LNCaP clone FGC (cell line): ENCODE measurements around the gene MYL6B.

Experiments
- DNase-seq: peaks from one replicate; pipeline ENCODE4 v3.0.0-alpha.2; 2011; ENCODE audit warnings: low read depth
- H3K4me3 ChIP-seq: 2 replicates; pipeline ENCODE4 v1.5.1; 2011; ENCODE audit warnings: mild to moderate bottlenecking, low read depth, low read length, control low read depth
- TF ChIP-seq, protein P1 (sequence below): IDR thresholded peaks from 2 replicates; pipeline ENCODE4 v1.5.1; 2012; ENCODE audit warnings: mild to moderate bottlenecking; ENCODE audit not compliant: control insufficient read depth, insufficient read depth; ENCODE audit errors: extremely low read depth

The MYL6B gene

DNA sequence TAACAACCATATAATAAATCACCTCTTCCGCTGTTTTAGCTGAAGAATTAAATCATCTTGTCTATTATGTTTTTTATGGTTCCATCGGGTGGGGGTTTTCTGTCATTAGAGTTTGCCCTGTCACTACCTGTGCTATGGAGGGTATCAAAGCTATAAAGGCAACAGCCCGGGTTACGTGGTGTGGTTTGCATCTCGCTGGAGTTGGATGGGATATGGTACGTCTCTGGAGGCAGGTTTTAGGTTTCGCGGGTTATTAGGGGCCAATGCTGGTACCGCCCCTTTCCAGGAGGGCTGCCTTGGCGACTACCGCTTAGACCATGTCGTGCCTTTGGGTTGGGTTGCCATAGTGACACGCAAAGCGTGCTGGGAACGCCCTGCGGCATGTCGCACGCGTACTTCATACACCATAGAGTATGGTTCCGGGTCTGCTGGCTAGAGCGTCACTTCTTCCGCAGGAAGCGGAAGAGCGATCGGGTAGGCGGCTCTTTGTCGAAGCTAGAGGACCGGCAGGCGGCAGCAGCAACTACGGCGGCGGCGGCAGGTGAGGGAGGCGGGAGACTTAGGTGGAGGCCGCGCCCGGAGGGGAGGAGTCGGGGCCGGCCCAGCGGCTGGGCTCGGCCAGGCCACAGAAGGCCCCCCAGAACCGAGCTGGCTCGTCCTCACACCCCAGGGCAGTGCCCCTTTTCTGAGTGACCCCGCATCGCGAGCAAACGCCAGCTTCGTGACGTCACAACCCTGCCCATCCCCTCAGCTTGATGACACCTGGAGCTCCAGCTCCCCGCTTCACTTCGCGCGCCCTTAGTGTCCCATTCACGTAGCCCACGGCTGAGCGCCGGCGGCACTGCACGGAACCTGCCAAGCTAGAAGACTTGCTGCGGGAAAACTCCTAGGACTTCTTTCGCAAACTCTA, 34.4 kb upstream of the MYL6B start, which contains the start of gene ZC3H10:
TSS of gene ZC3H10 (plus strand) at position 489 of the 910 bp plus-strand sequence. CDS start 2,297 bp downstream, outside the sequence.
- peak within 1 kb of the TSS; percentile 96 for H3K4me3 ChIP-seq
- DNase-seq = peak; percentile 100
- TF ChIP-seq, protein P1, sequence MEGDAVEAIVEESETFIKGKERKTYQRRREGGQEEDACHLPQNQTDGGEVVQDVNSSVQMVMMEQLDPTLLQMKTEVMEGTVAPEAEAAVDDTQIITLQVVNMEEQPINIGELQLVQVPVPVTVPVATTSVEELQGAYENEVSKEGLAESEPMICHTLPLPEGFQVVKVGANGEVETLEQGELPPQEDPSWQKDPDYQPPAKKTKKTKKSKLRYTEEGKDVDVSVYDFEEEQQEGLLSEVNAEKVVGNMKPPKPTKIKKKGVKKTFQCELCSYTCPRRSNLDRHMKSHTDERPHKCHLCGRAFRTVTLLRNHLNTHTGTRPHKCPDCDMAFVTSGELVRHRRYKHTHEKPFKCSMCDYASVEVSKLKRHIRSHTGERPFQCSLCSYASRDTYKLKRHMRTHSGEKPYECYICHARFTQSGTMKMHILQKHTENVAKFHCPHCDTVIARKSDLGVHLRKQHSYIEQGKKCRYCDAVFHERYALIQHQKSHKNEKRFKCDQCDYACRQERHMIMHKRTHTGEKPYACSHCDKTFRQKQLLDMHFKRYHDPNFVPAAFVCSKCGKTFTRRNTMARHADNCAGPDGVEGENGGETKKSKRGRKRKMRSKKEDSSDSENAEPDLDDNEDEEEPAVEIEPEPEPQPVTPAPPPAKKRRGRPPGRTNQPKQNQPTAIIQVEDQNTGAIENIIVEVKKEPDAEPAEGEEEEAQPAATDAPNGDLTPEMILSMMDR = peak; percentile 68

DNA sequence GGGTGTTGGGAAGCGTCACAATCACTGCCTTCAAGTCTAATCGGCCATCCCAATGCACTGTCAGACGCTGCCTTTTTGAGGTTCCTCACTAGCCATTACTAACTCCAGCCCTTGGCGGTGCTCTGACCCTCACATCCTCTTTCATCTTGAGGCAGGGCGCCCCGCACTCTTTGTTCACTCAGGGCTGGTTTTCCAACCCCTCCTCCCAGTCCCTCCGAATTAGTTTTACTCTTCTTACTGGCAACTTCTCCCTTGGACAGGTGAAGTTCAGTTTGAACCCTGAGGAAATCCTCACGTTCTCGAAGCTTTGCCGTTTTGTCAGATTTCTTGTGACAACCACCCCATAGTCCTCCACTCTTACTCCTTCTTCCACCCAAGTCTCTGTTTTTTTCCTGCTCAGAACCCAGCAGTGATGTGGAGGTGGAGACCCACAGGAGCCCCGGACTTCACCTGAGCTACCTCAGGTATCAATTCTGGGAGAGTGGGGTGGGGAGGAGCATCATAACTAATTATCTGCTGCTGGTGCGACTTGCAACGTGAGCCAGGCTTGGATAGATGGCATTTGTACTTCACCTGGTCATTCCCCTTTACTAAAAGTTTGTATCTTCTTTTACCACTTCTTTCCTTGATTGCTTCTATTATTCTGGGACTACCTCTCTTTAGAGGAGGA, 33.6 kb upstream of the MYL6B start:
- TF ChIP-seq, protein P1 = no peak
- DNase-seq = no peak
- peak overlapping the region; percentile 96 for H3K4me3 ChIP-seq

DNA sequence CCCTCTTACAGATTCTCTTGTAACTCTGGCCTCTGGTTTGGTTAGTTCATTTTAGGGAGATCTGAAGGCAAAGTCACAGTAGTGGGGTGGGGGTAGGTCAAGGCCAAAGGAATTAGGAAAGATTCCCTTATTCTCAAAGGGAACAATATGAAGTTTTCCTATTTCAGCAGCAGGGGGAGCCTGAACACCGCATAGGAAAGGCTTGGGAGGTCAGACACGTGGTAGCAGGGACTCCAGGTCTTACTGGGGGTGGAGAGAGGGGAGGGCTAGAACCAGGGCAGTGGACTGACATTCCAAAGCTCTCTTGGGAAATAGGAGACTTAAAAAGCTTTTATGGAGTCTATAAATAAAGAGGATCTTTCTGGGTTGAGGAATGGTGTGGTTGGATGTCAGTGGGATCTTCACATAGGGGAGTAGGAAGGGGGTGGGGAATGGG, 33.0 kb upstream of the MYL6B start:
- peak overlapping the region; percentile 96 for H3K4me3 ChIP-seq
- TF ChIP-seq, protein P1 = peak; percentile 82
- peak; percentile 74 for DNase-seq

DNA sequence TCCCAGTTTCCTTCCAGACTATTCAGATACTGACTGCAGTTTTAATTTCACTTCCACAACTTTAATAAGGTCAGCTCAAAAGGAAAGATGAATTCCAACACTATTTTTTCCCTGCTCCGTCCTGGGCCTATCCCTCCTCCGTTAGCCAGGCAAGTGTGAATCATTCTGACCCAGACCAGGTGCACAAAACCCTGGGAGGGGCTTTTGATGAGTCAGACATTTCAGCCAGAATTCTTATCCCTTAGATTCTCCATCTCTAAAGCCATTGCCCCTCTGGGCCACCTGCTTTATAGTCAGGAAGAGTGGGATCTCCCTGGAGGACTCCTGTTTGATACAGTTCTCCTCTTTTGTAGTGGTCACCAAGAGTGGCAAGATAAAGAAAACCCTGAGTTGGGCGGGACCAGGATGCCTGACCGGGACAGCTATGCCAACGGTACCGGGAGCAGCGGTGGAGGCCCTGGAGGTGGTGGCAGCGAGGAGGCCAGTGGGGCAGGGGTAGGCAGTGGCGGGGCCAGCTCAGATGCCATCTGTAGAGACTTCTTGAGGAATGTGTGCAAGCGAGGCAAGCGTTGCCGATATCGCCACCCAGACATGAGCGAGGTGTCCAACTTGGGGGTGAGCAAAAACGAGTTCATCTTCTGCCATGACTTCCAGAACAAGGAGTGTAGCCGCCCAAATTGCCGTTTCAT, 32.1 kb upstream of the MYL6B start:
- TF ChIP-seq, protein P1 = no peak
- H3K4me3 ChIP-seq = no peak overlapping the region
- no peak for DNase-seq

DNA sequence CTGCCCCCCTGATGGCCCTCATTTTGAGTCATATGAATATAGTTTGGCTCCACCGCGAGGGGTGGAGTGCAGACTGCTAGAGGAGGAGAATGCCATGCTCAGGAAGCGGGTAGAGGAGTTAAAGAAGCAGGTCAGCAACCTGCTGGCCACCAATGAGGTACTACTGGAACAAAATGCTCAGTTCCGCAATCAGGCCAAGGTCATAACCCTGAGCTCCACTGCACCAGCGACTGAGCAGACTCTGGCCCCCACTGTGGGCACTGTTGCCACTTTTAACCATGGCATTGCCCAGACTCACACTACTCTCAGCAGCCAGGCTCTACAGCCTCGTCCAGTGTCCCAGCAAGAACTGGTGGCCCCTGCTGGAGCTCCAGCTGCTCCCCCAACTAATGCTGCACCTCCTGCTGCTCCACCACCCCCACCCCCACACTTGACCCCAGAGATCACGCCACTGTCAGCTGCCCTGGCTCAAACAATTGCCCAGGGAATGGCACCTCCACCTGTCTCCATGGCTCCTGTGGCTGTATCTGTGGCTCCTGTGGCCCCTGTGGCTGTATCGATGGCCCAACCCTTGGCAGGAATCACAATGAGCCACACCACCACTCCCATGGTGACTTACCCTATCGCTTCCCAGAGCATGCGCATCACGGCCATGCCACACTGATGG, 31.1 kb upstream of the MYL6B start:
- DNase-seq = no peak
- H3K4me3 ChIP-seq = no peak overlapping the region
- TF ChIP-seq, protein P1 = no peak

DNA sequence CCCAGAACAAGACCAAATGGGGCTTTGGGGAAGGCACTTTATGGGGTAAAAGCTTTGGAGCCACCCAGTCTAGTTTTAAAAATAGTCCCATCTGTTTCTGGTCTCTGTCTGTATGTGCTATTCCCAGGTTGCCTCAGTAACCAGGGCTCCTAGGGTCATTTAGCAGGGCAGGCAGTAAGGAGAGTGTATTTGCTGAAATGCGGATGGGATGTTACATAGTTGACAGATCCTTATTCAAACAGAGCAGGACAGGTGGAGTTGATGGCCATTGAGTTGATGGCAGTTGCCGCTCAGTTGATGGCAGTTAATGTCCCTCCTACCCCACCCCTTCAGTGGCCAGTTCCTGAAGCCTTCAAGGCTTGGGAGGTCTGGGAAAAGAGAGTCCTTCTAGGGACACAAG, 29.8 kb upstream of the MYL6B start:
- TF ChIP-seq, protein P1 = no peak
- no peak for DNase-seq
- H3K4me3 ChIP-seq = no peak overlapping the region
